HK-2 (cell line): Measurements from ENCODE around the gene ZNF239.
"Not testable (repeated sequence)": the region's sequence is repeated elsewhere in the genome, so short reads cannot be mapped to it uniquely, and the experiment has no call there.

Experiments
- DNase-seq: peaks from one replicate; pipeline ENCODE4 v3.0.0-alpha.2; 2018; ENCODE audit not compliant: unreplicated experiment

Gene ZNF239

DNA sequence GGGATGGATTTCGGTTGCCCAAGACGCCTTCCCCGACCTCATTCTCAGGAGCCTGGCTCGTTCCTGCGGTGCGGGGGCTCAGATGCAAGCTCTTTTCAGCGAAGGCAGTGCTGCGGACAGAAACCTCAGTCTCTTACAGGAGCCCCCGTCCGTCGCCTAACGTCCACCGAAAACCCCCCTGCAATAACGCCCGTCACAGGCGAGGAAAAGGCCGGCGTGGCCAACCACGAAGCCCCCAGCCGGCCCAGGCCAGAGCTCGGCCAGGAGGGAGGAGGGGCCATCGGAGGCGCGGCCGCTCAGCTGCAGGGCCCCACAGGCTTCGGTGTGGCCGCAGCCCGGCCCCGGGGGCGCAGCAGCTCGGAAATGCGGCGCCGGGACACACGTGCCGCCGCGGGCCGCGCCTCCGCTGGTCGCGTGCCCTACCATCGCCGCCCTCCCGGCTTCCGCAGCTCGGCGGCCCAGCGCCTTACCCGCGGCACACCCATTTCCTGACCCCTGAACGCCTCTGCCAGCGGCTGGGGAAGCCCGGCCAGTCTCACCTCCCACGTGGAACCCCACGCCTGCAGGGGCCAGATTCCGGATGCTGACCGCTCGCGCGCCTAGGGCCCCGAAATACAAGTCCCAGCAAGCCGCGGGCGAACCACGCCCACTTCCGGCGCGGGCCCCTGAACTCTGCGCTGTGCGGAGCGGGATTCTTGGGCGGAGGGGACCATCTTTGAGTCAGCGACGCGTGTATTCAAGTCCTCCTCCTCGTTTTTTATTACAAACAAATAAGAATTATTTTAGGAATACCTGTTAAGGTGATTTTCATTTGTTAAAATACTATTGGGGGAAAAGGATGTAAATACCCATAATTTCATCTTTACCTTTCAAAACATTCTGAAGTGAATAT is at the start of gene ZNF239:
Gene ZNF239, minus strand, starts transcription at position 616 of the 892 bp plus-strand sequence. CDS start 16,537 bp downstream, outside the sequence.
- peak; percentile 97 for DNase-seq

DNA sequence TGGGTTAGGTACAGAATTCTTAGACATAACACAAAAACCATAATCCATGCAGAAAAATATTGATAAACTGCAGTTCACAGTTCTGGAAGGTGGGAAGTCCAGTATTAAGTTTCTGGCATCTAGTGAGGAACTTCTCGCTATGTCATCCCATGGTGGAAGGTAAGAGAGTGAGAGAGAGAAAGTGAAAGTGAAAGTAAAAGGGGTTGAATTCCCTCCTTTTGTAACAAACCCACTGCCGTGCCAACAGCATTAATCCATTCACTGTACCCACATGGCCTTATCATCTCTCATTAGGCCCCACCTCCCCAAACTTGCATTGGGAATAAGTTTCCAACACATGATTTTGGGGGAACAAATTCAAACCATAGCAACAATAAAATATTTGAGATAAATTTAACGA is 48.9 kb upstream of the ZNF239 start:
- DNase-seq = no peak

DNA sequence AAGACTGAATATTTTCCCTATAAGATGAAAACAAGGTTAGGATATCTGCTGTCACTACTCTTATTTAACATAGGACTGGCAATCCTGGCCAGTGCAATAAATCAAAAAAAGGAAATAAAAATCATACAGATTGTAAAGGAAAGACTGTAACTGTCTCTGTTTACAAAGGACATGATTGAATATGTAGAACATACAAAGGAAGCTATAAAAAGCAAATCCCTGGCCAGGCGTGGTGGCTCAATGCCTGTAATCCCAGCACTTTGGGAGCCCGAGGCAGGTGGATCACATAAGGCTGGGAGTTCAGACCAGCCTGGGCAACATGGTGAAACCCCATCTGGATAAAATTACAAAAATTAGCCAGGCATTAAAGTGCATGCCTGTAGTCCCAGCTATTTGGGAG is 47.6 kb upstream of the ZNF239 start:
- no peak for DNase-seq

DNA sequence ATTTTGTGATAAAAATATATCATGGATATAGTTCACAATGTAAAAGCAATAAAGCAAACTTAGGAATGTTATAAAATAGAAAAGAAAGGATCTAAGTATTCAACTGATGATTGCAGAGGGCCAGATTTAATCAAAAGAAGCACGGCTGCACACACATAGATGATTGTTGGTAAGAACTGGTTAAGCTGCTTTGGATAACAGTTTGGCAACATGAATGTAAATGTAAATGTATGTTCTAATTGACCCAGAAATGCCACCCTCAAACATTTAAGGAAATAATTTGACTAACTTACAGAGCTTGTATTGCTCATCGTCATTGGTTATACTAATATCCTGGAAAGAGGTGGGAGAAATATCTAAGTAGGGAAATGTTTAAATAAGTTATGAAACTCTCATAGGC is 45.0 kb upstream of the ZNF239 start:
- no peak for DNase-seq

DNA sequence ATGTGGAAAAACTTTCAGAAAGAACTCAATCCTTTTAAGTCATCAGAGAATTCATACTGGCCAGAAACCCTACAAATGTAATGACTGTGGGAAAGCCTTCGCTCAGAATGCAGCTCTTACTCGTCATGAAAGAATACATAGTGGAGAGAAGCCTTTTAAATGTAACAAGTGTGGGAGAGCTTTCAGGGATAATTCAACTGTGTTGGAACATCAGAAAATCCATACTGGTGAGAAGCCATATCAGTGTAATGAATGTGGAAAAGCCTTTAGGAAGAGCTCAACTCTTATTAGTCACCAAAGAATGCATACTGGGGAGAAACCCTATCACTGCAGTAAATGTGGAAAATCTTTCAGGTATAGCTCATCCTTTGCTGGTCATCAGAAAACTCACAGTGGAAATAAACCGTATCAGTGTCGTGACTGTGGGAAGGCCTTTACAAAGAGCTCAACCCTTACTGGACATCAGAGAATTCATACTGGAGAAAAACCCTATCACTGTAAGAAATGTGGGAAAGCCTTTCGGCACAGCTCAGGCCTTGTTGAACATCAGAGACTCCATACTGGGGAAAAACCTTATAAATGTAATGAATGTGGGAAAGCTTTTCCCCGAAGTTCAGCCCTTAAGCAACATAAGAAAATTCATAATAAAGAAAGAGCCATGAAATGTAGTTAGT is 42.4 kb upstream of the ZNF239 start:
- no peak for DNase-seq

DNA sequence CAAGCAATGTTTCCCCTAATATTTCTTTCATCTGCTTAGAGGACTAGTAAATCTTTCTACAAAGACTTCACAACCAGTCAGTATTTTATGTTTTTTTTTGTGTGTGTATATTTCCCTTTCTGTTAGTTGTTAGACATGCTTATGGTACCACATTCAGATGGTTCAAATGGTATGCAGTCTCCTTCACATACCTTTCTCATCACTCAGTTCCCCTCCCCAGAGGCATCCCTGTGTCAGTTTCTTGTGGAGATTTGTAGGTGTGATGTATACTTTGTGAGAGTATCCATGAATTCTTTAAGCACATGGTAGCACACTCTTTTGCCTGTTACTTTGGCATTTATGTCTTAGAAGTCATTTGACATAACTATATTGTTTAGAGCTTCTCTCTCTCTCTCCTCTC is 36.2 kb upstream of the ZNF239 start:
- DNase-seq = no peak

DNA sequence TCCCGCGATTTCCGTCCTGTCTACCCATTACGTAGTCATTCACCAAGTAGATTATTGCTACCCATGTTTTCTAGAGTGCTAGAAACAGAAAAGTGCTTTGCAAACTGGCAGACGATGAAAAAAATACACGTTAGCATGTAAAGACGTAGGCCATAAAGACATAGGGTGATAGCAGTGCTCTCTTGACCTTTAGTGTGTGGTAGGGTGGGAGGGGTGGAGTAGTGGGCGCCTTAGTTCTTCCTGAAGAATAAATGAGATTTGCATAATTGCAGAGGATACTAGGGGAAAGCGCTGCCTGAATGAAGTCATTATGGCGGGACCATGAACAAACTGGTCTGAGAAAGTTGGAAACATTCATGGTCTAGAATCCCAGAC is 32.8 kb upstream of the ZNF239 start:
- no peak for DNase-seq

DNA sequence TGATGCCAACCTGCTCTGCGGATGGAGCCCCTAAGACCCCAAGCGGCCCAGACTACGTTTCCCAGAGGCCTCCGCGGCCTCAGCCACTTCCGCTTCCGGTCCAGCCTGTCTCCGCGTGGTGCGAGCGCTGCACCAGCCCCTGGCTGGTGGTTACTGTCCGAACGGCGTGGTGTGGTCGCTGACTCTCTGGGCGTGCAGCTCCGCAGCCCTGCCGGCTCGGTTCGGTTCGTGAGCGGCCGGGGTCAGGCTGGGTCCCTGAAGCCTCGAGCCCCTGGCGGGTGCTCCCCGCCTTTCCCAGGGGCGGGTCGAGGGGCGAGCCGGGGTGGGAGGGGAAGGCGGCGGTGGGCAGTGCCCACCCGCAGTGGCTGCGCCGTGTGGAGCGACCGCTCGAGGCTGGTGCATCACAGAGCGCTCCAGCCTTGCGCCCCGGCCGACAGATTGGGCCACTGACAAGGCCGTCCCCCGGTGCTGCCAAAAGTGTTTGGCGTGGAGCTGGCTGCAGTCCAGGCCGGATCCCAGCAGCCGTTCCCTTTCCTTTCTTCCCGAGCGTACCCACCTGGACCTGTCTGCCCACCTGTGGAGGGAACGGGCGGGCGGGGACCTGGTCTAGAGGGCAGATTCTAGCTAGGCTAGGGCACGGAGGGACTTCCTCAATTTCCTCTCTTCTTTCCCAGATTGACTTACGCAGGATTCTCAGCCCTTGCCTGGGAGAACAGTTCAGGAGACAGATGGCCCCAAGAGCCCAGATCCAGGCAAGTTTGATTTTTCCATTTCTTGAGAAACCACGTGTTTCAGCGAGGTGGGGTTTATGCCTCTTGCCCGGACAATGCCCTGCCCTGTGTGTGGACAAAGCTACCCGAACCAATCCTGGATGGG is 32.1 kb upstream of the ZNF239 start, which contains the start of gene ZNF485:
Gene ZNF485, plus strand, starts transcription at position 116 of the 876 bp plus-strand sequence. Its CDS starts 613 bp downstream, at position 729.
- DNase-seq = peak; percentile 78

DNA sequence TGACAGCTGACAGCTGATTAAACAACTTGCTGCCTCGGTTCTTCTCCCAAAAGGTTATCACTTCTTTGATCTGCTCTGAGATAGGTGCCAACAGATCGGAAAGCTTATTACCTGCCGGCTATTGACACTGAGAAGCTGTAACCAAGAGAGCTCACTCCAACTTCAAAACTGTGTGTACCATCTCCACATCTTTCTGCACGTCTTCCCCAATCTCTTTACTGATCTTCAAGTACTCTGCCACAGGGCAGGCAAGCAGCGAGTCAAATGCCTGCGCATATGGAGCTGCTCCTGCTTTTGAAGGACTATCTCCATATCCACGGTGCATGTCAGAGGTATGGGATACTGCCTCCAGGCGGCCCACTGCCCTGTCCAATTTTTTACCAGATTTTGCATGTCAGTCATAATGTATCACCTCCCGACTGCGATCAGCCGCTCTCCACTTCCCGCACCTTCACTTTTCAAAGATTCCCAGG is 31.5 kb upstream of the ZNF239 start:
- no peak for DNase-seq

DNA sequence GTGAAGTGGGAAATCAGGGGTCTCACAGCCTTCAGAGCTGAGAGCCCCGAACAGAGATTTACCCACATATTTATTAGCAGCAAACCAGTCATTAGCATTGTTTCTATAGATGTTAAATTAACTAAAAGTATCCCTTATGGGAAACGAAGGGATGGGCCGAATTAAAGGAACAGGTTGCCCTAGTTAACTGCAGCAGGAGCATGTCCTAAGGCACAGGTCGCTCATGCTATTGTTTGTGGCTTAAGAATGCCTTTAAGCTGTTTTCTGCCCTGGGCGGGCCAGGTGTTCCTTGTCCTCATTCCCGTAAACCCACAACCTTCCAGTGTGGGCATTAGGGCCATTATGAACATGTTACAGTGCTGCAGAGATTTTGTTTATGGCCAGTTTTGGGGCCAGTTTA is 27.2 kb upstream of the ZNF239 start:
- DNase-seq = not testable (repeated sequence)

DNA sequence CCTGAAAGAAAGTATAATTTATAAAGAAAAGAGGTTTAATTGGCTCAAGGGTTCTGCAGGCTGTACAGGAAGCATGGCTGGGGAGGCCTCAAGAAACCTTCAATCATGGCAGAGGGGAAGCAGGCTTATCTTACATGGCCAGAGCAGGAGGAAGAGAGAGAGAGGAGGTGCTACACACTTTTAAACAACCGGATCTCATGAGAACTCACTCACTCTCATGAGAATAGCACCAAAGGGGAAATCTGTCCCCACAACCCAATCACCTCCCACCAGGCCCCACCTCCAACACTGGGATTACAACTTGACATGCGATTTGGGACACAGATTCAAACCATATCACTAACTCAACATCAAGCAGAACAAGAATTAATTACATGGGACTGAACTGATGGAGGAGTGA is 24.9 kb upstream of the ZNF239 start:
- no peak for DNase-seq

DNA sequence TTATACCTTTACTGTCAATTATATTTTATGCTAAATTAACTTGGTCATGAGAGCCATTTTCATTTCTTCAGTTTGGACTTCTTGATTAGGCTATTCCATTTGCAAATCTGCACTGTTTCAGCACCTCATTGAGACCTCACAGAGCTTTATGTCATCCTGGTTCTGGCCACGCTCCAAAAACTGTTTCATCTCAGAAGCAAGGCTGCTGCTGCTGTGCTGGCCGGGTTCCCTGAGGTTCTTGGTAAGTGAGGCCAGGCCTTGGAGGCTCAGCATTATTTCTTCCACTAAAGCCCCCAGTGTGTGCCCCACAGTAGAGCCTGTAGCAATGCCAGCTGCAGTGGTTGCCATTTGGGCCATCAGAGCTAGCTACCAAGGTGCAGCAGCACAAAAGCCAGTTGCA is 24.0 kb upstream of the ZNF239 start:
- DNase-seq = no peak

DNA sequence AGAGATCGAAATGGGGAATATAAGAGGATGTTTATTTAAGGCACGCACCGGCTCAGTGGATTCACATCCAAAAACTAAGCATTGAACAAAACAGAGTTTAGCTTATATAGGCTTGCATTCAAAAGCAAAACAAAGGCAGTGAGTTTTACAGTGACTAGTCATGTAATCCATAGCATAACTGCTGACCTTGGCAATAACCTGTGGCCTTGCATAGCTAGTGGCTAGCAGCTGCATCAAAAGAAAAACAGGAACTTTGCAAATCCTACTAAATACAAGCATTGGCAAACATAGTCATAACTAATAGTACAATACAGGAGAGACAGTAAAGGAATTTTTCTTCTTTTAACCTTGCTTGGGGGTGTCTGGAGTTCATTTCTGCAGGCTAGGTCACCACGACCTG is 22.1 kb upstream of the ZNF239 start:
- DNase-seq = no peak

DNA sequence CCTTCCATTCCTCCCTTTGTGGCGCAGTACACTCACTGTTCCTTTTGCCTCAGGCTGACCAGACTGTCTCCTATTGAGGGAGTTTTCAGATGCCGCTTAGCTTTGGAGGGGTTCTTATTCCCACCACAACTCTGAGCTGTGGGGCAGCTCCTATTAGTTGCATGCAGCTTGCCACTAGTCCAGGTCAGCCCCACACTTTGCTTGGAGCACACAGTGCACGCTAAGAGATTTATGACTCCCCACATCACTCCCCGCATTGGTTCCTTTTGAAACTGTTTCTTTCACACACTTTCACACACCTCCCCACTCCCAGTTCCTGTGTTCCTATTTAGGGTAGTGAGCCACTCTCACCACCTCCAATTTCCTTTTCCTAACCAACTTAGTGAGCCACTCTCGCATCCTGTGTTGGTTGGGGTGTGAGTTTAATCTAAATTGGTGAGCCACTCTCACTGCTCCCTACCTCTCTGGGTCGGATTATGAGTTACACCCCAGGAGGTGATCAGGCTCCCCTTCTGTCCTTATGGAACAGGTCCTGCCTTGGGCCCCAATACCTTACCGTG is 21.4 kb upstream of the ZNF239 start:
- no peak for DNase-seq

DNA sequence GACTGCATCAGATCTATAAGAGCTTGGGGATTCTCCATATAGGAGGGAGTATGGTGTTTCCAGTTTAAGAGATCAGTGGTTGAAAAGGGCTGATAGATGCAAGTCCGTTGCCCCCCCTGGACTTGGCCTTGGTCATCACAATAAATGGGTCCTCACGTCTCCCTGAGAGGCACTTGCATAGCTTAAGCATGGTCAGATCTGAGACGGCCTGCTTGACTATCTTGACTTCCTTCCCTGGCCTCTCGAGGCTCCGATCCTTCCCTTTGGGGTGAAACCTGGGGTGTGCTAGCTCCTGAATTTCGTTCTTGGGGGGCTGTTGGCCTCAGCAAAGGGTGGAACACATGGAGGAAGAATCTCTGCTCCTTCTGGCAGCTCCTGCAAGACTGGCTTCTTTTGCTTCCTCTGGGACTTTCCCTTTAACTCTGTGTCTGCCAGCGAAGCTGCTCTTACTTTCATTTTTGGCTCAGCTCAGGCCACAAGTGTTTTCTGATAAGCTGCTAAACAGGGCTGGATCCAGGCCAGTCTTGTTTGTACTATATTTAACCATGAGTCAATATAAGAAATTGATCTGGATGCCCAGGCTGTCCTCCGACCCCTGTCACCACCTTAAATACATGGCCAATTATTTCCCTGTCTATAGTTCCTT is 20.7 kb upstream of the ZNF239 start:
- DNase-seq = no peak

DNA sequence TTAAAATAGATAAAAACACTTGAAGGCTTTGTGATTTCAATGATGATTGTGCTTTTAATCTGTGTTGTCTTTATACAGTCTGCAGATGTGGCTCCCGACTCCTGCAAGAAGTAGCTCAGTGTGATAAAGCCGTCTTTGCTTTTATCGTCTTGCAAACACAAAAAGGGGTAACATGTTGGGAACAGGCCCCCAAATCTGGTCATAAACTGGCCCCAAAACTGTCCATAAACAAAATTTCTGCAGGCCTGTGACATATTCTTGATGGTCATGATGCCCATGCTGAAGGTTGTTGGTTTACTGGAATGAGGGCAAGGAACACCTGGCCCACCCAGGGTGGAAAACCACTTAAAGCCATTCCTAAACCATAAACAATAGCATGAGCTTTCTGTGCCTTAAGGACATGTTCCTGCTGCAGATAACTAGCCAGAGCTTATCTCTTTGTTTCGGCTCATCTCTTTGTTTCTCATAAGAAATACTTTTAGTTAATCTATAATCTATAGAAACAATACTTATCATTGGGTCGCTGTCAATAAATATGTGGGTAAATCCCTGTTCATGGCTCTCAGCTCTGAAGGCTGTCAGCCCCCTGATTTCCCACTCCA is 17.0 kb upstream of the ZNF239 start:
- DNase-seq = no peak

DNA sequence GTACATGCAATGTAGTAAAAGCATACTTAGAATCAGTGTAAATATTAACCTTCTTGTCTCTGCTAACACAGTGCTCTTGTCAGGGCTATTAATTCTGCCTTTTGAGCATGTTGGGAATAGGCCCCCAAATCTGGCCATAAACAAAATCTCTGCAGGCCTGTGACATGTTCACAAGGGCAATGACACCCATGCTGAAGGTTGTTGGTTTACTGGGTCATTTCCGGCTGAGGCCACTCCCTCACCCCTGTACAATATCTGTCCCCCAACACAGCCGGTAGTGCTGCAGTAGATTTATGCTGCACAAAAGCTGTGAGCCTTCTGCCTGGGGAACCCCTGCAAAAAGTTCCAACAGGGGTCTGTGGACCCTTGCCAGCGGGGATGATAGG is 12.3 kb upstream of the ZNF239 start:
- DNase-seq = not testable (repeated sequence)

DNA sequence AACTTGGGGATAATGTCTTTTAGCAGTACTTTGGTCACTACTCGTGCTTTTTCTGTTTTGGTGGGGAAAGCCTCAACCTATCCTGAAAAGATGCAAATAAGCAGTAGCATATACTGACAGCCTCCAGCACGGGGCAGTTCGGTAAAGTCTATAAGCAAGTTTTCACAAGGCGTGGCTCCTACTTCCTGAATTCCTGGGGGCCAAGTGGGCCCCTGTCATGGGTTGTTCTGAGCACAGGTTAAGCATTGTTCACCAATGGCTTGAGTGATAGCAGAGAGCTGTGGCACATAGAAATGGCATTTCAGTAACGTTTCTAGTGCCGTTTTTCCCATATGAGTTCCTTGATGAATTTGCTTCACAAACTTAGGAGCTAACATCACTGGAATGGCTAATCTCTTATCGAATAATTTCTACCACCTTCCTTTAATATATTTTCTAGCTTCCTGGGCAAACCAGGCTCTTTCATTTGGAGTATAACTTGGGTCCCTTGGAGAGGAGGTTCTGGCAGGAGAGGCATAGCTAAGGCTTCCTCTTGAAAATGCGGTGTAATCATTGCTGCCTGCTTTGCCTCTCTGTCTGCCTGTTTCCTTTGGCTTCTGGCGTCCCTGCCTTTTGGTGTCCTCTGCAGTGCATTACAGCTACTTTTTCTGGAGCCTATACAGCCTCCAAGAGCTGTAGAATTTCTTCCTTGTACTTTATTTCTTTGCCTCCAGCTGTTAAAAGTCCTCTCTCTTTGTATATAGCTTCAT is 11.7 kb upstream of the ZNF239 start:
- DNase-seq = no peak

DNA sequence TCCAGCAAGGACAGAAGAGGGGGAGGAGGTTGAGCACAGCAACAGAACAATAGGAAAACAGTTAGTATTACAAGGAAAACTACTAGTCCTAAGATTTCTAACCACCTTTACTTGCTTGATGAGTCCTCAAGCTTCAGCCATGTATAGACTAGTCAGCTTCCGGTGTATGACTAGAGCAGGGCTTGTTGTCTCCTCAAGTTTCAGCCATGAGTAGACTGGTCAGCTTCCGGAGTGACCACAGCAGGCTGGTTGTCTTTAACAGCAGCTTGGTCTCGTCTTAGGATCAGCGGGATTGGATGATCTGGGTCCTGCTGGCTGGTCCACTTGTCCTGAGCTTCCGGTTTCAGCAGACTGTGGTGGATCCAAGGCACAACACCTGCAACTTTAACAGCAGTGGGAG is 10.6 kb upstream of the ZNF239 start:
- no peak for DNase-seq

DNA sequence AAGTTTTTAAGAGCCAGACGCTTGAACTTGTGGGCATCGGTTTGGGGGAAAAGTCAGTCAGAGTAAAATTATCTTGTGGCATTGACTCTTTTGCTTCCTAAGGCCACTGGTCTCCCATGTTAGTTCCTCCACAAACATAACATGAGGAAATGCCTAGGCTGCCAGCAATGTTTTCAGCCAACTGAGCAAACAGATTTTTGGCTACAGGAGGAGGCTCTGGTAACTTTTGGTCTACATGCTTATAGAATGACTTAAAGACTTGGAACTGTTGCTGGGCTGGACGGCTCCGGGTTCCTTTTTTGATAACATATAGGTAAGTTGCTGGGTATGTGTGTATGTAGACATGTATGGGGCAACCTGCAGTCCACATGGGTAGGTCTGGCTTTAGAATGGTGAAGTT is 9.6 kb upstream of the ZNF239 start:
- DNase-seq = no peak
